HG03469 (cell line): Measurements from ENCODE around the gene TRIB2.

Experiments used
- ATAC-seq: cut with Tn5 transposase; IDR thresholded peaks from one replicate; pipeline ENCODE4 v1.9.1; 2021; ENCODE audit warnings: mild to moderate bottlenecking, moderate library complexity, moderate number of reproducible peaks; ENCODE audit not compliant: unreplicated experiment

Gene TRIB2

GRCh38 chr2:12694990-12695774 is 21.6 kb upstream of the TRIB2 start:
- peak; percentile 76 for ATAC-seq

- no peak for ATAC-seq
These were observed 19.1 kb upstream of the TRIB2 start for GRCh38 chr2:12697617-12698016.

- no peak for ATAC-seq
These were observed 15.7 kb upstream of the TRIB2 start for GRCh38 chr2:12700989-12701388.

GRCh38 chr2:12701786-12702167 is 15.0 kb upstream of the TRIB2 start:
- no peak for ATAC-seq

- ATAC-seq = no peak
These were observed 14.3 kb upstream of the TRIB2 start for GRCh38 chr2:12702168-12703121.

- no peak for ATAC-seq
These were observed 12.4 kb upstream of the TRIB2 start for GRCh38 chr2:12704378-12704777.

- no peak for ATAC-seq
These were observed 11.5 kb upstream of the TRIB2 start for GRCh38 chr2:12705230-12705629.

- ATAC-seq = no peak
These were observed 11.0 kb upstream of the TRIB2 start for GRCh38 chr2:12705742-12706141.

- ATAC-seq = no peak
These were observed 8.1 kb upstream of the TRIB2 start for GRCh38 chr2:12708508-12709206.

GRCh38 chr2:12709207-12709522 is 7.6 kb upstream of the TRIB2 start:
- no peak for ATAC-seq

GRCh38 chr2:12710301-12710700 is 6.4 kb upstream of the TRIB2 start:
- no peak for ATAC-seq

GRCh38 chr2:12711339-12711738 is 5.4 kb upstream of the TRIB2 start:
- no peak for ATAC-seq

GRCh38 chr2:12712881-12713280 is 3.9 kb upstream of the TRIB2 start:
- no peak for ATAC-seq

GRCh38 chr2:12714391-12715221 is 2.1 kb upstream of the TRIB2 start:
- ATAC-seq = no peak

- ATAC-seq = no peak
These were observed 1.3 kb upstream of the TRIB2 start for GRCh38 chr2:12715258-12716031.

GRCh38 chr2:12716032-12716281 is 779 bp upstream of the TRIB2 start:
- ATAC-seq = no peak

- no peak for ATAC-seq
These were observed 667 bp downstream of the TRIB2 start for GRCh38 chr2:12717191-12718014.

- no peak for ATAC-seq
These were observed 1.4 kb downstream of the TRIB2 start for GRCh38 chr2:12718015-12718671.
